Neuron (in vitro differentiated cells): Measurements from ENCODE around the gene MOGAT3.
"Not testable (repeated sequence)": the region's sequence is repeated elsewhere in the genome, so short reads cannot be mapped to it uniquely, and the experiment has no call there.

Experiments used
- H2AFZ ChIP-seq: one replicate; pipeline ENCODE4 v1.6.1; 2013; ENCODE audit warnings: low read depth, mild to moderate bottlenecking, inconsistent platforms, low read length, moderate library complexity
- H3K27me3 ChIP-seq: one replicate; pipeline ENCODE4 v1.6.1; 2013; ENCODE audit warnings: low read length; ENCODE audit not compliant: insufficient read depth
- H3K36me3 ChIP-seq: one replicate; pipeline ENCODE4 v1.6.1; 2013; ENCODE audit warnings: low read length; ENCODE audit not compliant: insufficient read depth
- H3K4me1 ChIP-seq: one replicate; pipeline ENCODE4 v1.6.1; 2013; ENCODE audit warnings: low read length; ENCODE audit not compliant: insufficient read depth
- H3K4me3 ChIP-seq: 2 replicates; pipeline ENCODE4 v1.5.1; 2013; ENCODE audit warnings: mild to moderate bottlenecking, low read length, moderate library complexity
- H3K9me3 ChIP-seq: one replicate; pipeline ENCODE4 v1.6.1; 2013; ENCODE audit warnings: low read length

The MOGAT3 gene

GRCh38 chr7:101205901-101206664 lies 5.2 kb upstream of the MOGAT3 start:
- no peaks in the 10 kb centered on the region for H3K9me3 ChIP-seq
- peaks cover 25% of the 10 kb centered on the region for H3K36me3 ChIP-seq
- H3K27me3 ChIP-seq, result peaks cover 15% of the 10 kb centered on the region
- H2AFZ ChIP-seq, result no peak overlapping the region
- H3K4me3 ChIP-seq, result no peak overlapping the region
- peaks cover 3% of the 10 kb centered on the region for H3K4me1 ChIP-seq

- not testable (repeated sequence) for H3K4me3 ChIP-seq, H3K9me3 ChIP-seq, H2AFZ ChIP-seq
- Histone ChIP-seq H3K27me3 (peaks cover 15% of the 10 kb centered on the region), H3K4me1 (peaks cover 12% of the 10 kb centered on the region), H3K36me3 (peaks cover 15% of the 10 kb centered on the region)
Observed at GRCh38 chr7:101203740-101204738, 3.2 kb upstream of the MOGAT3 start.

DNA sequence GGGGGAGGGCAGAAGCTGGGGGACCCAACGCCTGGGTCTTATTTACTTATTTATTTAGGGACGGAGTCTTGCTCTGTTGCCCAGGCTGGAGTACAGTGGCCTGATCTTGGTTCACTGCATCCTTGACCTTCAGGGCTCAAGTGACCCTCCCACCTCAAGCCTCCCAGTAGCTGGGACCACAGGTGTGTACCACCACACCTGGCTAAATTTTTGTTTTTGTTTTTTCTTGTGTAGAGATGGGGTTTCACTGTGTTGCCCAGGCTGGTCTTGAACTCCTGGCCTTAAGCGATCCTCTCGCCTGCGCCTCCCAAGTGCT lies 1.7 kb upstream of the MOGAT3 start:
- Histone ChIP-seq H3K36me3 (peaks cover 7% of the 10 kb centered on the region), H3K4me3 (no peak overlapping the region), H3K4me1 (peaks cover 12% of the 10 kb centered on the region), H3K9me3 (no peaks in the 10 kb centered on the region), H2AFZ (no peak overlapping the region), H3K27me3 (peaks cover 15% of the 10 kb centered on the region)

DNA sequence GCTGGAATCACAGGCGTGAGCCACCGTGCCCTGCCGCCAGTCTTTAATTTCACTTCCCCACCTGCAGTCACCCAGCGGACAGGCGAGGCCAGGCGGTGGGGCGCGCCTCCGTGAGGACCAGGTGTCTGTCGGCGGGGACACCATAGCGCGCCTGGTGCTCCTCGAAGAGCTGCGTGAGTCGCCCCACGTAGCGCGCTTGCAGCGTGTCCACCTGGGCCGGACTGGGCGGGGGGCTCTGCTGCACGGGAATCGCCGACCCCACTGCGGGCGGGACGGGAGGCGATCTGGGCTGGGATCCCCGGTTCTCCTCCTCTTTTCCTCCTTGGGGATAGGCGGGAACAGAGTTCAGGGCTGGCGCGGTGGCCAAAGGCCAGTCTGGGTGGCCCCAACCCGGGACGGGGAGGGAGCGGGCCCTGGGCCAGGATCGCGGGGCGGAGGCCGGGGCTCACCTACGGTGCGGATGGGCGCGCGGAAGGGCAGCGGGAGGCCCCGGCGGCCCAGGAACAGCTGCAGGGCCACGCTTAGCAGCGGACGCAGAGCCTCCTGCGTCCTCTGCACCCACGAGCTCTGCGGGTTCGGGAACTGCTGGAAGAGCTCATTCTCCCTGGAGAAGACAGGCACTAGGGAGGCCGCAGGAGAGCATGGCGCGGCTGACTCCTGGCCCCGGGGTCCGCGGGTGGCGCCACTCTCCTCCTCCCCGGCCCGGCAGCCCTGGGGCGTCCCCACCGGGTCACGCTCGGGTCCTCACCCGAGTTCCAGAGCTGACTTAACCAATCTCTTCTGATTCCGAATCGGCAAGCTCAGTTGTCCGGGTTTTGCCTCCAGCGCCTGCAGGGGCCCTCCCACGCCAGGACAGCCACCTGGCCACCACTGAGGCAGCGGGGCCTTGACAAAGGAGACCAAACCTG lies 1.1 kb upstream of the MOGAT3 start:
- Histone ChIP-seq H3K27me3 (peaks cover 15% of the 10 kb centered on the region), H2AFZ (no peak overlapping the region), H3K36me3 (peaks cover 5% of the 10 kb centered on the region), H3K4me1 (peaks cover 12% of the 10 kb centered on the region), H3K4me3 (no peak overlapping the region), H3K9me3 (no peaks in the 10 kb centered on the region)

DNA sequence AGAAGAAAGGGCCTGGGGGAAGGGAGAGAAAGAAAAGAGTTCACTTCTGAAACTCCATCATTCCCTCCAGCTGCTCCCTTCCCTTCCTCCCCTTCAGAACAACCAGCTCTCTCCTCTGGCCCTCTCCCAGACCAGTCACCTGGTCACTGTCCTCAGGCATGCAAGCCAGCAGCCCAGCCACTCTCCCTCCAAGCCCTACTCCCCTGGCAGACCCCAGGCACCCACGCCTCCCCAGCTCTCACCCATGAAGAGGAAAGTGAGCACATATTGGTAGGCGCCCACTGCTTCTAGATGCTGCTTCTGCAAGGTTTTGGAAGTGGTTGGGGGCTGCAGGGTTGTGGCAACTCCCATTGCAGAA lies 353 bp downstream of the MOGAT3 start:
- Histone ChIP-seq H3K36me3 (no peaks in the 10 kb centered on the region), H3K27me3 (peaks cover 15% of the 10 kb centered on the region), H3K4me1 (peaks cover 12% of the 10 kb centered on the region), H3K9me3 (no peaks in the 10 kb centered on the region), H2AFZ (no peak overlapping the region), H3K4me3 (no peak overlapping the region)

GRCh38 chr7:101199522-101199921 lies 1.3 kb downstream of the MOGAT3 start:
- H2AFZ ChIP-seq, H3K4me3 ChIP-seq, H3K36me3 ChIP-seq, H3K9me3 ChIP-seq: not testable (repeated sequence)
- H3K4me1 ChIP-seq, result peaks cover 12% of the 10 kb centered on the region
- peaks cover 15% of the 10 kb centered on the region for H3K27me3 ChIP-seq

DNA sequence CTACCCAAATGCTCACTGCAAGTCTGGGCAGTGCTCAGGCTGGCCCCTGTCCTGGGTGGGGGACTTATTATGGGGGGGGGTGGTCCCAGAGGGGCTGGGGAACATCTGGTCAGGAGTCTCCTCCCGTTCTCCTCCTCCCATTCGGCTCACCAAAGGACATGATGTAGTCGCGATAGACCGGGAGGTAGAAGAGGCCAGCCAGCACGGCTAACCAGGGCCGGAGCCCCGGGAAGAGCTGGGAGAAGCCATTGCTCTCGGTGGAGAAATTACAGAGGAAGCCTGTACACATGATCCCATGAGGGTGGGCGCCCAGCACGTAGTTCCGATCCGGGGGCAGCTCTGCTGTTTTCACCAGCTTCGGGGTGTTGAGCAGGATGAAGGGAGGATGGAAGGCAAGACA lies 2.4 kb downstream of the MOGAT3 start:
- H3K4me1 ChIP-seq, result peaks cover 12% of the 10 kb centered on the region
- no peak overlapping the region for H2AFZ ChIP-seq
- H3K36me3 ChIP-seq, result no peaks in the 10 kb centered on the region
- no peak overlapping the region for H3K4me3 ChIP-seq
- H3K27me3 ChIP-seq, result peaks cover 14% of the 10 kb centered on the region
- H3K9me3 ChIP-seq, result no peaks in the 10 kb centered on the region

DNA sequence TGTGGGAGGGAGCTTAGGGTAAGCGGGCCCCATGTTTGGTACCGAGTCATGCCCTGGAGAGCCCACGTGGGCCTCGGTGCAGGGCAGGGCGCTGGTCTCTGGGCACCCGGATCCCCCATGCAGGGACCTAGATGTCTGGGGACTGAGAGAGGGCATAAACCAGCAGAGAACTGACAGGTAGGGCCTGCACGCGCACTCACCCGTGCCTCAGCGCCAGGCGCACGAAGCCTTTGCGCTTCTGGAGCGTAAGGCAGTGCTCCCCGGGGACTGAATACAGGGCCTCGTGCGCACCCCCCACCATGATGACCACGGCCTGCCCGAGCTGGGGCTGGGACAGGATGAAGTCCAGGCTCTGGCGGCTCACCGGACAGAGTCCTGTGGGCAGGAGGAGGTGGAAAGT lies 2.8 kb downstream of the MOGAT3 start:
- H3K9me3 ChIP-seq, result no peaks in the 10 kb centered on the region
- peaks cover 9% of the 10 kb centered on the region for H3K27me3 ChIP-seq
- no peaks in the 10 kb centered on the region for H3K36me3 ChIP-seq
- H3K4me3 ChIP-seq, result no peak overlapping the region
- no peak overlapping the region for H2AFZ ChIP-seq
- H3K4me1 ChIP-seq, result peaks cover 12% of the 10 kb centered on the region

DNA sequence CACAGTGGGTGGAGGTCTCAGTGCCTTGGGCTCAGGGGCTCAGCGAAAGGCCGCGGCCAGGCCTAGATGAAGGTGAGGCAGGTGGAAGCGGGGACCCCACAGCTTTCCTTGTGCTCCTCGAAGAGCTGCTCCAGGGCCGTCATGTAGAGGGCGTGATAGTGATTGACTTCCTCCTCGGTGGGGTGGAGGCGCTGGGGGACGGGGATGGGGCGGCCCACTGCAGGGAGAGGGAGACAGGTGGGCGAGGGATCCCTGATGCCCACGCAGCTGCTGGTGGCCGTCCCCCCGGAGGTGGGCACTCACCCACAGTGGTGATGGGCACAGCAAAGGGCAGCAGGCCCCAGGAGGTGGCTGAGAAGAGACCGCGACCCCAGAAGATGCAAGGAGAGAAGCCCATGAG lies 5.0 kb downstream of the MOGAT3 start:
- Histone ChIP-seq H3K27me3 (no peaks in the 10 kb centered on the region), H3K4me3 (no peak overlapping the region), H3K36me3 (no peaks in the 10 kb centered on the region), H3K9me3 (no peaks in the 10 kb centered on the region), H2AFZ (no peak overlapping the region), H3K4me1 (peaks cover 7% of the 10 kb centered on the region)

DNA sequence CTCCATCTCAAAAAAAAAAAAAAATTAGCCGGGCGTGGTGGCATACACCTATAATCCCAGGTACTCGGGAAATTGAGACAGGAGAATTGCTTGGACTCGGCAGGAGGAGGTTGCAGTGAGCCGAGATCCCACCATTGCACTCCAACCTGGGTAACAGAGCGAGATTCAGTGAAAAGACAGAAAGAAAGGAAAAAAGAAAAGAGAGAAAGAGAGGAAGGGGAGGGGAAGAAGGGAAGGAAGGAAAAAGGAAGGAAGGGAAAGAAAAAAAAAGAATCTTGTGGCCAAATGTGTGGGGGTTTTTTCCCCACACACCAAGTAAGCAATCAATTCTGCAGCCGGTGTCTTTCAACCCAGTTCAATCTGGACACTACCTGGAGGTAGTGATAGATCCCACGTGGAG lies 11.7 kb downstream of the MOGAT3 start:
- no peaks in the 10 kb centered on the region for H3K4me1 ChIP-seq
- no peaks in the 10 kb centered on the region for H3K9me3 ChIP-seq

GRCh38 chr7:101186844-101187428 lies 13.9 kb downstream of the MOGAT3 start:
- H3K4me1 ChIP-seq, result no peaks in the 10 kb centered on the region
- no peak overlapping the region for H3K4me3 ChIP-seq
- no peaks in the 10 kb centered on the region for H3K9me3 ChIP-seq
- H2AFZ ChIP-seq, result no peak overlapping the region
- H3K27me3 ChIP-seq, result no peaks in the 10 kb centered on the region
- no peaks in the 10 kb centered on the region for H3K36me3 ChIP-seq

More for the DNA sequence above, 11.7 kb downstream of the MOGAT3 start:
- no peaks in the 10 kb centered on the region for H3K27me3 ChIP-seq
- no peak overlapping the region for H2AFZ ChIP-seq
- no peak overlapping the region for H3K4me3 ChIP-seq
- H3K36me3 ChIP-seq, result no peaks in the 10 kb centered on the region

- H3K4me1 ChIP-seq, result no peaks in the 10 kb centered on the region
- H3K4me3 ChIP-seq, result no peak overlapping the region
- no peaks in the 10 kb centered on the region for H3K27me3 ChIP-seq
- H3K36me3 ChIP-seq, result no peaks in the 10 kb centered on the region
- no peaks in the 10 kb centered on the region for H3K9me3 ChIP-seq
- no peak overlapping the region for H2AFZ ChIP-seq
Observed at GRCh38 chr7:101186194-101186593, 14.6 kb downstream of the MOGAT3 start.
